ENCODE results near the gene DLX4.

DLX4 gene, protein sequence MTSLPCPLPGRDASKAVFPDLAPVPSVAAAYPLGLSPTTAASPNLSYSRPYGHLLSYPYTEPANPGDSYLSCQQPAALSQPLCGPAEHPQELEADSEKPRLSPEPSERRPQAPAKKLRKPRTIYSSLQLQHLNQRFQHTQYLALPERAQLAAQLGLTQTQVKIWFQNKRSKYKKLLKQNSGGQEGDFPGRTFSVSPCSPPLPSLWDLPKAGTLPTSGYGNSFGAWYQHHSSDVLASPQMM

GRCh38 chr17:49969134-49969759 lies at the start of gene DLX4:
Gene DLX4 (plus strand): TSS chr17:49969190. CDS start chr17:49969469, 279 bp downstream.
- DNase-seq (ENCODE audit: extremely low read depth in 1 of 2, low read depth in 1 of 2): no peak

DNA sequence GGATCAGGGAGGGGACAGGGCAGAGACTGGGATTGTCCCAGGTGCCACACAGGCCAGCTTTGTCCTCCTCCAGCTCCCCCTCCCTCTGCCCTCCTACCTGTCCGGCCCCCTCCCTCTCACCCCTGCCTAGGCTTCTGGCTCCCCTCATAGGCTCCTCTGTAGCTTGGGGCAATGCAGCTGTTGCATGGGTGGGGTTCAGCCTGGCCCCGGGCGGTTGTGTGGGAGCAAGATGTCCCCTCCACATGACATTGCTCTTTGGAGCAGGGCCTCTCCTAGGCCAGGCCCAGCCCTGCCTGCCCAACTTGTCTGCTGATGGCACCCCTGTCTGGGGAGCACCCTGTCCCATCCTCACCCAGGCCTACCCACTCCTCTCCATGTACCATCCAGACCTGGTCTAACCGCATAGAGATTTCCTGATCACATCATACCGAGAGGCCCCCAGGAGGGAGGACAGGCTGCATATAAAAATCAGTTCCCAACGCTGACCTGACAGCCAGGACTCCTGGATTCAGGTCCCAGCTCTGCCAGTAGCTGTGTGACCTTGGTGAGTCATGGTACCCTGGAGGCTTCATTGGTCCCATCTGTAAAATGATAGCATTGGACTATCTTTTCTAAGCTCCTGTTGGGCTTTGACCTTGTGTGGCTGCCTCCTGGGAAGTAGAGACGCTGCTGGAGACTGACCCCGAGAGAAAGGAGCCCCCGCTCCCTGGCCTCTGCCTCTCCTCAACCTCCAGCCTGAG lies 48.8 kb upstream of the DLX4 start:
- no peak for DNase-seq (ENCODE audit: extremely low read depth in 1 of 2, low read depth in 1 of 2)

DNA sequence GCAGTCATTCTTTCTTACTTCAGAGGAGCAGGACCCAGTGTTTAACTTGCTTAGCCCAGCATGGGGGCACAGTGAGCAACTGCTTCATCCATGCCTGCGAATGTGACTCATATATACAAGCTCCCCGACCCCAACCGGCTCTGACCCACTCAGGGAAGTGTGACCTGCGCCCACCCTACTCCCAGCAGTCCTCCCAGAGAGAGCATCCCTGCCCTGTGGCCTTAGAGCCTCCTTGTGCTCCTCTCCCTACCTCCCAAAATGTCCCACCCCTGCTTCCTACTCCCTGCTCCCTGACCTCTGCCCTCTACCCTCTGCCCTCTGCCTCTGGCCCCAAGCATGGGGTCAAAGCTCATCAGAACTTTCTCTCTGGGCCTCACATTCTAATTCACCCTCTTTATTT lies 46.9 kb upstream of the DLX4 start:
- DNase-seq (ENCODE audit: extremely low read depth in 1 of 2, low read depth in 1 of 2): no peak

GRCh38 chr17:49924116-49924515 lies 44.9 kb upstream of the DLX4 start:
- no peak for DNase-seq (ENCODE audit: extremely low read depth in 1 of 2, low read depth in 1 of 2)

- no peak for DNase-seq (ENCODE audit: extremely low read depth in 1 of 2, low read depth in 1 of 2)
Observed at GRCh38 chr17:49924589-49924988, 44.4 kb upstream of the DLX4 start.

GRCh38 chr17:49925921-49926320 lies 43.1 kb upstream of the DLX4 start:
- no peak for DNase-seq (ENCODE audit: extremely low read depth in 1 of 2, low read depth in 1 of 2)

DNA sequence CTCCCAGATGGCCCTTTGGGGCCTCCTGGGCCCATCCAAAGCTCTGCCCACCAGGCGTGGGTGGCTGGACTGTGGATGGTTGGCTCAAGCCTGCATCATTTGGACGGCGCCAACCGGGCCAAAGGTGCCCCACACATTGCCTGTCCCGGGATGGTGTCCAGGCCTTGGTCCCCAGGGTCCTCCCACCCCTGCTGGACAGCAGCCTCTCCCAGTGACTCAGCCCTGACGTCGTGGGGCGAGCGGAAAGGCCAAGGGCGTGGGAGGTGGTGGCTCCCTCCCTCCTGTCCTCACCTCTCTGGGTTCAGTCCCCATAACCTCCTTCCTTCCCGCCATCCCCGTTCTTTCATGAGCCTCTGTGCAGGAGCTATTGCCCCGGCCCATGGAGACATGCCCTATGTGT lies 42.1 kb upstream of the DLX4 start:
- no peak for DNase-seq (ENCODE audit: extremely low read depth in 1 of 2, low read depth in 1 of 2)

- DNase-seq (ENCODE audit: extremely low read depth in 1 of 2, low read depth in 1 of 2): no peak
Observed at GRCh38 chr17:49928126-49928800, 40.7 kb upstream of the DLX4 start.

DNA sequence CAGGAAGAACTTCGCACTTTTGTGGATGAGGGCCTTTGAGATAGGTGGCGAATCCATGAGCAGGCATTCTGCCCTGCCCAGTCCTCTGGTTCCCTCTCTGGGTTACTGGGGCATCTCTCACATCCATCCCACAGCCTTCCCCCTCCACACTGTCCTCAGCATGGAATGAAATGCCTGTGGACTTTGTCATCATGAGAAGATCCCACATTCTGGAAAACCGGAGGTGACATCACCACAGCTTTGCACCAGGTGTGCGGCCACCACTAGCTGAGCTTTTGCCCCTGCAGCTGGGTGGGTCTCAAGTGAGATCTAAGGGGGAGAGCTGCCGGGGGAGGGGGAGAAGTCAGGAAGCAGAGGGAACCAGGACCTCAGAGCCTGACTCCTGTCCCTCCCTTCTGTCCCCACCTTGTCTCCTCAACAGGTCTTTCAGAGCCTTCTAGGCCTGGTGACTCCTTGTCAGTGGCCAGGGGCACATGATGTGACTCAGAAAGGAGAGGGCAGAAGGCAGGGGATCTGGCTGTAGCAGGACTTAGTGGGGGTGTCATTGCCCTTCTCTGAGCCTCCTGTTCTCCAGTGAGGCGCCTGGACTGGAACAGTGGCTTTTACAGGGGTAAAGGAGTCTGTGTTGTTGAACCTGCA lies 40.0 kb upstream of the DLX4 start:
- DNase-seq (ENCODE audit: extremely low read depth in 1 of 2, low read depth in 1 of 2): no peak

DNA sequence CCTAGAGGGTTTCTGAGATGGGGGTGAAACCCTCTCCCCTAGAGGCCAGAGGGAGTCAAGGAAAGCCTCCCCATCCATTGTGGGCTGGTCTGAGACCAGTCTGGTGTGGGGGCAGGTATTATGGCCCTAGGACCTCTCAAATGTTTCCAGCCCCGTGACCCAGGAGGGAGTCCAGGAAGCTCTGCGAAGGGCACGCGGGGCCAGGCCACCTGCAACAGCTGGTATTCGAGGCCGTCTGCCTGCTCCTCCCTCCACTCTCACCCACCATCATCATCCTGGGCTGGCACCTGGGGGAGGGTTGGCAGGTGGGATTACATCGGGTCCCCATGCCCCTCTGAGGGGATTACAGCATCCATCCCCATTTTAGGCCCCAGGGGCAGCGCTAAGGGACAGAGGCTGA lies 38.1 kb upstream of the DLX4 start:
- DNase-seq (ENCODE audit: extremely low read depth in 1 of 2, low read depth in 1 of 2): no peak

- DNase-seq (ENCODE audit: extremely low read depth in 1 of 2, low read depth in 1 of 2): no peak
Observed at GRCh38 chr17:49931416-49932137, 37.4 kb upstream of the DLX4 start.

DNA sequence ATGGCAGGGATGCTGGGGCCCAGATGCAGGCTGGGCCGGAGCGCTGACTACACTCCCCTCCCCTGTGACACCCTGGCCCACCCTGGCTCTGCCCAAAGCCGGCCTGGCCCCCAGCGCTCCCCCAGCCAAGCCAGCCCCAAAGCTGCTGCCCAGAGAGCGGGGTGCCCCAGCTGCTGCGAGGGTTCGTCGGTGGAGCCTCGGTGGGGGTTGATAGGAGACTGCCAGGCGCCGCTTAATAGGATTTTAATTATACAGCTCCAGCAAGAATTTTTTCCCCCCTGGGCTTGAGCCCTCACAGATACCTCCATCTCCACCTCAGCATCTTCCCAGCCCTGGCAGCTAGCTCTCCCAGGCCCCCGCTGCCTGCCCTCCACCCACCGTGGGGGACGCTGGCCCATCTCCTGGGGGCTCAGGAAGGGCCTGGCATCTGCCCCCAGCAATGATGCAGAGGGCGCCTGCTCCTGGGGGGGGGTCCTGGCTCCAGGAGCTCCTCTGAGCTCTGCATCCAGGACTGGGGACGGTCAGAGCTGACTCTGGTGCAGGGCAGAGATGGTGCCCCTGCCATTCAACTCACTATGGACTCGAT lies 36.8 kb upstream of the DLX4 start:
- DNase-seq (ENCODE audit: extremely low read depth in 1 of 2, low read depth in 1 of 2): no peak

- no peak for DNase-seq (ENCODE audit: extremely low read depth in 1 of 2, low read depth in 1 of 2)
Observed at GRCh38 chr17:49932901-49933300, 36.1 kb upstream of the DLX4 start.

GRCh38 chr17:49935526-49936210 lies 33.3 kb upstream of the DLX4 start:
- no peak for DNase-seq (ENCODE audit: extremely low read depth in 1 of 2, low read depth in 1 of 2)

DNA sequence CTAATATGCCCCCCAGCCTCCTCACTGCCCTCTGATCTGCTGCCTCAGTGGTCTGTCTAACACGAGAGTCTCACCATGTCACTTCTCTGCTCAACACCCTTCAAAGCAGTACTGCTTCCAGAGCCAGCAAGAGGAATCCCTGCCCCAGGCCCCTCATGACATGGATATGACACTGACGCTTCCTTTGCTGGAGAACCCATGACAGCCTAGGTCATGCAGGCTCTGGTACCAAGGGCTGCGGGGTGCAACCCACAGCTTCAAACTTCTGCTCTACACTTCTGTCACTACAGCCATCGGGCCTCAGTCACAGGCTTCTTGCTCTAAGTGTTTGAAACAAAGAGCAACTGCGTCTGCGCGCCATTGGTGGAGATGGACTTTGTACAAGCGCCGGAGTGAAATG lies 32.6 kb upstream of the DLX4 start:
- DNase-seq (ENCODE audit: extremely low read depth in 1 of 2, low read depth in 1 of 2): no peak

GRCh38 chr17:49939318-49939717 lies 29.7 kb upstream of the DLX4 start:
- no peak for DNase-seq (ENCODE audit: extremely low read depth in 1 of 2, low read depth in 1 of 2)

DNA sequence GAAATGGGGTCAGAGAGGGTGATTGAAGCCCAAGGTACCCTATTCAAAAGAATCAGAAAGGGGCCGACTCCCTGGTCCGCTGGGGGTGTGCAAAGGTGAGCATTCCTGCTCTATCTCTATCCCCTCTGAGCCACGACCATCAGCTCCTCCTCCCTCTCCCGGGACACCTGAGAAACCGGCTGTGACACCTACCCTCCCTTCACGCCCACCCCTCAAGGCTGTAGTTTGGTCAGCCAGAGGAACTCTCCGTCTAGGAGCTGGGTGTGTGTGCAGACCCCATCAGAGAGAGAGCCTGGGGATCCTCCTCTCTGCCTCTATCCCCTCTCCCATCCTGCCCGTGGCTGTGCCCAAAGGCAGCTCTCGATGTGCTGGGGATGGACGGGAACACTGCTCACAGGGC lies 27.6 kb upstream of the DLX4 start:
- DNase-seq (ENCODE audit: extremely low read depth in 1 of 2, low read depth in 1 of 2): no peak

DNA sequence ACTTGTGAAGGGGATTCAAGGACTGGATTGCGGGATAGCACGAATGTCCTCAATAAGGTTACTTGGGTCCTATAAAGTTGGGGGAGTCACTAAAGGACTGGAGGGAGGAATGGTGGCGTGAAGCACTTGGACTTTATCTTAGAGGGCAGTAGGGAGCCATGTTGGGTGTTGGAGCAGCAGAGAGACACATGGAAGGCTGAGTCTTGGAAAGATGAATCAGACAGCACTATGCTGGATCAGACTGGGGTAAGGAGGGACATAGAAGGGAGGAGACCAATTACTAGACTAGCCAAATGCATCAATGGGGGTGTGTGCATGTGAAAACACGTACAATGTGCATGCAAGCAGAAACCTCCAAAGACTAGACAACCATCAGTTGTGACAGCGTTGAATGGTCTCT lies 26.0 kb upstream of the DLX4 start:
- DNase-seq (ENCODE audit: extremely low read depth in 1 of 2, low read depth in 1 of 2): no peak

GRCh38 chr17:49944273-49944870 lies 24.6 kb upstream of the DLX4 start:
- no peak for DNase-seq (ENCODE audit: extremely low read depth in 1 of 2, low read depth in 1 of 2)

All from activated CD8-positive, alpha-beta memory T cell treated with anti-CD3 and anti-CD28 coated beads for 1 hour (primary cell).